ENCODE results near the gene STKLD1. TPM values are rescaled to one million over a fixed set of nuclear protein-coding genes. Genes with fewer than 3 reads are reported as not detected.

Gene STKLD1
- total RNA-seq, 1 donor from 2014 or later, result not detected

- no peak overlapping the region for H3K27ac ChIP-seq
- H3K27me3 ChIP-seq, result no peaks in the 10 kb centered on the region
- no peak overlapping the region for H3K4me3 ChIP-seq
- TF ChIP-seq CTCF (IDR thresholded peaks at IDR 0.05), result no peak
- peaks cover 3 to 9% of the 10 kb centered on the region in 2 donors for H3K4me1 ChIP-seq
- intact Hi-C loops (cut with DNase I), result no loop called here
- no peaks in the 10 kb centered on the region for H3K9me3 ChIP-seq
- DNase-seq (ENCODE audit: low spot score in 2 of 2), result no peak
- peaks cover 38 to 57% of the 10 kb centered on the region in 2 donors for H3K36me3 ChIP-seq
These were observed 15.5 kb upstream of the STKLD1 start for GRCh38 chr9:133360400-133361393.

GRCh38 chr9:133361507-133362092, 14.6 kb upstream of the STKLD1 start:
- H3K36me3 ChIP-seq, result peaks cover 47 to 66% of the 10 kb centered on the region in 2 donors

GRCh38 chr9:133362359-133363044, 13.7 kb upstream of the STKLD1 start:
- H3K36me3 ChIP-seq, result peaks cover 55 to 73% of the 10 kb centered on the region in 2 donors

More at GRCh38 chr9:133361507-133362092, 14.6 kb upstream of the STKLD1 start:
- peaks cover 3 to 6% of the 10 kb centered on the region in 2 donors for H3K4me1 ChIP-seq
- H3K9me3 ChIP-seq, result no peaks in the 10 kb centered on the region
- no peak overlapping the region for H3K4me3 ChIP-seq
- no peak for DNase-seq (ENCODE audit: low spot score in 2 of 2)
- H3K27ac ChIP-seq, result no peak overlapping the region
- no peak for TF ChIP-seq CTCF (IDR thresholded peaks at IDR 0.05)
- intact Hi-C loops (cut with DNase I), result no loop called here
- H3K27me3 ChIP-seq, result no peaks in the 10 kb centered on the region

GRCh38 chr9:133366435-133366834, 9.7 kb upstream of the STKLD1 start:
- H3K27ac ChIP-seq, result no peak overlapping the region
- peaks cover 0 to 20% of the 10 kb centered on the region in 2 donors for H3K4me1 ChIP-seq
- intact Hi-C loops (cut with DNase I), result no loop called here
- no peak for DNase-seq (ENCODE audit: low spot score in 2 of 2)
- no peak overlapping the region for H3K4me3 ChIP-seq
- no peaks in the 10 kb centered on the region for H3K27me3 ChIP-seq
- TF ChIP-seq CTCF (IDR thresholded peaks at IDR 0.05), result no peak
- H3K36me3 ChIP-seq, result peaks cover 55 to 74% of the 10 kb centered on the region in 2 donors
- no peaks in the 10 kb centered on the region for H3K9me3 ChIP-seq

More at GRCh38 chr9:133362359-133363044, 13.7 kb upstream of the STKLD1 start:
- Histone ChIP-seq H3K4me1 (no peaks in the 10 kb centered on the region), H3K27me3 (no peaks in the 10 kb centered on the region), H3K27ac (no peak overlapping the region), H3K4me3 (no peak overlapping the region), H3K9me3 (no peaks in the 10 kb centered on the region)
- no peak for DNase-seq (ENCODE audit: low spot score in 2 of 2)
- TF ChIP-seq CTCF (IDR thresholded peaks at IDR 0.05), result no peak
- intact Hi-C loops (cut with DNase I), result no loop called here

GRCh38 chr9:133367221-133367620, 8.9 kb upstream of the STKLD1 start:
- Histone ChIP-seq H3K36me3 (peaks cover 50 to 68% of the 10 kb centered on the region in 2 donors), H3K27me3 (no peaks in the 10 kb centered on the region), H3K27ac (no peak overlapping the region), H3K9me3 (no peaks in the 10 kb centered on the region), H3K4me3 (no peak overlapping the region), H3K4me1 (peaks cover 0 to 27% of the 10 kb centered on the region in 2 donors)
- DNase-seq (ENCODE audit: low spot score in 2 of 2), result no peak
- TF ChIP-seq CTCF (IDR thresholded peaks at IDR 0.05), result no peak
- intact Hi-C loops (cut with DNase I), result no loop called here
